Activated CD4-positive, alpha-beta T cell treated with anti-CD3 and anti-CD28 coated beads, Interleukin-2, amount 50 U/mL, for 48 hours (primary cell): ENCODE results near the gene USP6NL.
A peak's percentile ranks its signal among the peaks of the same experiment; 100 is the strongest.

Experiments
- DNase-seq, 2 experiments: peaks; one replicate each; pipeline ENCODE4 v3.0.0-alpha.2; 2020

The USP6NL gene

DNA sequence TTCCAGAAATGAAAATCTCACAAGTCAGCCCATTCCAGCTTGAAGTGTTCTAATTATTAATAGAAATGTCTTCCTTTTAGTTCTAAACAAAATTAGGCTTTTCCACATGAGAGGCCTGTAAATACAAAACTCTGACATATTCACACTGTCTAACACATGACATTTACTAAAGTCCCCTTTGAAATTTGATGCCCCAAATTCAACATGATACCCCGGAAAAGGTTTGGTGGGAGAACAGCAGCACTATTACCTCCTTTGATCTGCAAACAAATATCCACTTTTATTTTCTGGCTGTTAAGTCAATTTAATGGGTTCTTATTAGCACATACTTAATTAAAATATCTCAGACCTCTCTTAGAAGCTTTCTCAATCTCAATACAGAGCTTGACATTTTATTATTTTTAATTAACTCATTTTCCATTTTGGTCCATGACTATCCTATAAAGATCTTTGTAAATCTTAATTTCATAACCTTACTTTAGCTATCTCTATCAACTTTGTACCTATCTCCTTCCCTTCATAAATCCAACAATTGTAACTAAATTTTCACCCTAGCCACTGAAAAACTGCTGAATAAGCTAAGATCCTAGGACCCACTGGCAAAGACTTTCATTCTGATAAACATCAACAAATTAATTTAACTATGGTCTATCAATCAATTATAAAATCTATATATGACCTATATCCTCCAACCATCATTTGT is 63.2 kb downstream of the USP6NL start:
- DNase-seq: no peak

DNA sequence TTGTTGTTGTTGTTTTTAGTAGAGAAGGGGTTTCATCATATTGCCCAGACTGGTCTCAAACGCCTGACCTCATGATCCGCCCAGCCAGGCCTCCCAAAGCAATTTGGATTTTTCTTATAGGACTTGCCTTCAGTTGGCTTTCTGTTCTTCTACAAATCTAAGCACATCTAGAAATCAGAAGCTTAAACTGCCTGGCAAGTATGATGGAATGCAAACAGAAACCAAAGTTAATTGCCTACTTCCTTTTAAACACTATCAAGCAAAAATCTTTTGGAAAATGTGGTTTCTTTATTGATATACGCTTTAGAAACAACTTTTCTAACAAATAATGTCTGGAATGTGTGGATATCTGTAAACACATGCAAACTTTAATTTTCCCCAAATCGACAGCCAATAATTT is 64.9 kb downstream of the USP6NL start:
- DNase-seq: no peak

DNA sequence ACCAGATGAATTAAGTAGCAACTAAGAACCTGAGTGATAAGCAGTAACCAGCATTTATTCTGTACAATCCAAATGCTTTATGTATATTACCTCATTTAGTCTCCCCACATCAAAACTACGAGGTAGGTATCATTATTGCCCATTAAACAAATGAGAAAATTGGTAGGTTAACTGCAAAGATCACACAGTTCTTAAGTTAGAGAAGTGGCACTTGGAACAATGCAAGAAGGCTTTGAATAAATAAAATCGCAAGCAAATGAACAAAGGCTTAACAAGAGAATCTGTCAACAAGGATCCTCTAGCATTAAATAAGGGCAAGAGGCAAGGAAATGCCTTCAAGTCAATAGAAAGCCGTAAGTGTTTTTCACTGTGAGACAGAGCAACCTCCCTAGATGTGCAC is 70.2 kb downstream of the USP6NL start:
- no peak for DNase-seq

DNA sequence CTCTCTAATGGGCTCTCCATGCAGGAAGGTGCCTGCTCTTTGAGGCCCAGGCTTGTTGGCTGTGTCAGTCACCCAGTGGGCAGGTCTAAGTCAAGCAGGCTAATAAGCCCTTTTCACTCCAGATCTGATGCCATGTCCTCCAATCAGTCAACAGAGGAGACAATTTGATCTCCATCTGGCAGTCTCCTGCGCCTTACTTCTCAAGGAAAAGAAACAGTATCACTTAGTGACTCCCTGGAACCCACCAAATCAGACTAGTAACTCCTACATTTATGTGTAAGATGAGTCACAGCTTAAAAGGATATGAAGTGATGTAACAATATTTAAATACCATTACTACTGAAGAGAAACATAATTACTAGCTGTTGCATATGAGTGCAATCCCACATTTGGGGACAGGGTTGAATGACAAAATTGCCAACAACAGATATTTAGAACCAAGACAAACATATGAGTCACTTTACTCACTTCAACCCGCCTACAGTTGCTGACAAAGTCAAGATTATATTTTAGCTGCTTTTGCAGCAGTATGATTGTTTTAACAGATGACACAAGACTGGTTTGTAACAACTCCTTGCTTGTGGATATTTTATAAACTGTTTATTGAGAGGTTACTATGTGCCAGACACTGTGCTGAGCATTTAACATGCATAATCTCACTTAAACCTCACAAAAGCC is 72.1 kb downstream of the USP6NL start:
- no peak for DNase-seq

GRCh38 chr10:11538834-11539190 is 72.6 kb downstream of the USP6NL start:
- no peak for DNase-seq

DNA sequence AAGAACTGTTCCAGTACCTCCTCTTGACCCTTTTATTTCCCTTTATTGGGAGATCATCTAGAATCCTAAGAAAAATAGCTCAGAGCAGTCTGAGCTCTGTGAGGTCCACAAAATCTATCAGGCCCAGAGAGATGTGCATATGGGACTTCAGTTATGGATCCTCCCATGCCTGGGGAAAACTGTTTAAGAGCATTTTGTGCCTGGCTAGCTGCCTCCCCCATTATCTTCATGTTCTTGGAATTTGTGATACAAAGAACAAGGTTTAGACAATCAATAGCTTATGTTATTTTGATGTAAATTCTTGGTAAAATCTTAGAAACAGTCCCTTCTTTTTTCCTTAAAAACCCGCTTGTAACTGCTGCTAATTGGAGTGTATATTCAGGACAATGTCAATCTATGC is 75.2 kb downstream of the USP6NL start:
- DNase-seq: no peak

GRCh38 chr10:11535346-11535959 is 76.0 kb downstream of the USP6NL start:
- DNase-seq: no peak

- no peak for DNase-seq
Measured at GRCh38 chr10:11533328-11533781, 78.1 kb downstream of the USP6NL start.

- DNase-seq: no peak
Measured at GRCh38 chr10:11532306-11532705, 79.1 kb downstream of the USP6NL start.

GRCh38 chr10:11530806-11531205 is 80.6 kb downstream of the USP6NL start:
- no peak for DNase-seq

DNA sequence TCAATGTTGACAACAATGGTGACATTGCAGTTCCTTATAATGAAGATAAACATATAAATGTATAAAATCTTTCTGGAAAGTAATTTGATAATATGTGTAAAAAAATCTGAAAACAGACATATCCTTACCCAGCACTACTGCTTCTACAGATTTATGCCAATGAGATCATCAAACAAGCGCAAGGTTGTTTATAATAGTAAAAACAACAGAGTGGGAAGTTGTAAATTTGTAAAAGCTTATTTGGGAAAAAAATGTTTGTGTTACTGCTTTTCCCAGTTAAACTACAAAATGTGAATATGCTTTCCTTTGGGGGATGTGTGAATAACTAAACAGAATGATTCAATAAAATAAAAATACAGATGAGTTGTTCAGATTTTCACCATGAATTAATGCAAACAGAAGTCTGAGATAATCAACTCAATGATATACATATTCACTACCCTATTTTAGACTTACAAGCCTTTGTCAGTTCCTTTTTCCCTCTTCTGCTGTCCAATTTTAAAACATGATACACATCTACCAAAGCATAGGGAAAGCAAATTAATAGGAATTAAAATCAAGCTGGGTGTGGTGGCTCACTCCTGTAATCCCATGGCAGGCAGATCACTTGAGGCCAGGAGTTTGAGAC is 82.1 kb downstream of the USP6NL start:
- DNase-seq: no peak

GRCh38 chr10:11528286-11528685 is 83.2 kb downstream of the USP6NL start:
- DNase-seq: no peak

DNA sequence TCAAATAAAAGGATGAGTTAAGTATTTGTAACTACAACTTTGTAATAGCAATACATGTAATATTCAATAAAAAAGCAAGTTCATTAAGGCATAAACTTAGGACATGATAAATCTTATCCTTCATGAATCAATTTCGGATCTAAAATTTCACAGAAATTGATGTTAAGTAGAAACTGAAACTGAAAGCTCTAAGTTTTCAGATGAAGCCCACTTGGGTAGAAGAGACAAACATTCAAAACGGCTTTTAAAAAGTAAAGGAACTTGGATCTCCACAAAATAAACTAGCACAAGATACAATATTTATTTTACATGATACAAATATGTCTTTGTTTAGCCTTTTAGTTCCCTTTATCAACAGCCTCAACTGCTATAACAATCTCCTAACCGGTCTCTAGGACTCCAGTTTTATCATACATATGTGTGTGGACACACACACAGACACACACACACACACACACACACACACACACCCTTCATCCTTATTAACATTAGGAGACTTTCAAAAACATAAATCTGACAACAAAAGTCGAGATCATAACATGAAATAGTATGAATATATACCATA is 83.7 kb downstream of the USP6NL start:
- no peak for DNase-seq

DNA sequence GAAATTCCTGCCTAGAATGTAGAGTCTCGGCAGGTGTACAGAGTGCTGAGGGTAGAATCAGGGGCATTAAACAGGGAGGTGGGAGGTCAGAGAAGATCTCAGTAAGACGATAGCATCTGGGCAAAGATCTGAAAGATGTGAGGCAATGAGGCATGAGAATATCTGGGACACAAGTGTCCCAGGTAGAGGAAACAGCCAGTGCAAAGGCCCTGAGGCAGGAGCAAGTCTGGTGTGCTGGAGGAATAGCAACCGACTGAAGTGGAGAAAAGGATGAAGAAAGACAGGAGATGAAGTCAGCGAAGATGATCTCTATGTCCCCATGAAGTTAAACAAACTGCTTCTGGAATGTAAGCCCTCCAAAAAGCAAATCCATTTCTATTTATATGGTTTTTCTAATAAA is 84.4 kb downstream of the USP6NL start:
- DNase-seq: no peak

DNA sequence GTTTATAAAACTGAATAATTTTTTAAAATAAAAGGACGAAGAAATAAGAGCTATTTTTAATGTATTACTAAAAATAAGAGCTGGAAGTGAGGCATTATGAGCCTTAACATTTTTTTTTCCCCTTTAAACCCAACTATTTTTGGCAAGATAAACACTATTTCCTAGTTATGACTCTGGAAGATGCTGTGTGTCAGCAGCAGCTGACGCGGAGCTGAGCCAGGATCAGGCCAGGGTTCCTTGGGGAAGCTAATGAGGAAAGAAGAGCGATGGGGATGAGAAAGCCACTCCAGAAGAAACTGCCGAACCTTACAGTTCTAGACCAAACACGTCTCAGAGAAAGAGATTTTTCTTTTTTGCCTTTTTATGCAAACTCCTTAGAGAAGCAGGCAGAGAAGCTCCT is 85.9 kb downstream of the USP6NL start:
- DNase-seq: no peak

- no peak for DNase-seq
Measured at GRCh38 chr10:11522821-11523245, 88.6 kb downstream of the USP6NL start.

GRCh38 chr10:11521860-11522259 is 89.6 kb downstream of the USP6NL start:
- no peak for DNase-seq

DNA sequence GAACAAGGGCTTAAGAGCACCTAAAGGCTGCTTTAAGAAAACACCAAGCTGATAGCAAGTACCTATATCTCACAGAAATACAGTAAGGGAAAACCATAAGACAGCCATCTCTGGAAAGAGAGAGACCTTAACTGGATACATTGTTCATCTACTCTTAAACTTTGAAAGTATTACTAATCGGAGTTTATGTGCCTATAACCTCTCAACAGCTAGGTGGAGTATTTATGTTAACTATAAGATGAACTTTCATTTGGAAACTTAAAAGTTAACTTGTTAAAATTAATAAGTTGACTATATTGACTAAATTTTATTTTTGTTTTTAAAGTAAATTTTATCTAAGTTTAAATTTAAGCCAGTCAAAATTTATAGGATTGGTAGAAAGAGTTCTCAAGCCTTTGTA is 90.6 kb downstream of the USP6NL start:
- no peak for DNase-seq

GRCh38 chr10:11517150-11517549 is 94.3 kb downstream of the USP6NL start:
- peak in 1 of 2 experiments; percentile 26 for DNase-seq

DNA sequence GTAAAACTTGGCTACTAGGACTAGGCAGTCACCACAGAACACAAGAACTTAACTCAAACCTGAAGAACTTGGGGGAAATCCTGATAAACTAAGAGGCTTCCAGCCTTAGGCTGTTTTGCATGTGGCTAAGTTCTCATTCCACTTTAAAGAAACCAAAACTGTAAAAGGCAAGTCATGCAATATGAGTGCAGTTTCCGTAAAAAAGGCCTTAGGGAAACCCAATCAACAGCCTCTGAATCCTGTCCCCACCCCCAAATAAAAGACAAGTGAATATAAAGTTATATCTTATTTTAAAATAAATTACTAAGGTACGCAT is 95.1 kb downstream of the USP6NL start:
- DNase-seq: no peak

DNA sequence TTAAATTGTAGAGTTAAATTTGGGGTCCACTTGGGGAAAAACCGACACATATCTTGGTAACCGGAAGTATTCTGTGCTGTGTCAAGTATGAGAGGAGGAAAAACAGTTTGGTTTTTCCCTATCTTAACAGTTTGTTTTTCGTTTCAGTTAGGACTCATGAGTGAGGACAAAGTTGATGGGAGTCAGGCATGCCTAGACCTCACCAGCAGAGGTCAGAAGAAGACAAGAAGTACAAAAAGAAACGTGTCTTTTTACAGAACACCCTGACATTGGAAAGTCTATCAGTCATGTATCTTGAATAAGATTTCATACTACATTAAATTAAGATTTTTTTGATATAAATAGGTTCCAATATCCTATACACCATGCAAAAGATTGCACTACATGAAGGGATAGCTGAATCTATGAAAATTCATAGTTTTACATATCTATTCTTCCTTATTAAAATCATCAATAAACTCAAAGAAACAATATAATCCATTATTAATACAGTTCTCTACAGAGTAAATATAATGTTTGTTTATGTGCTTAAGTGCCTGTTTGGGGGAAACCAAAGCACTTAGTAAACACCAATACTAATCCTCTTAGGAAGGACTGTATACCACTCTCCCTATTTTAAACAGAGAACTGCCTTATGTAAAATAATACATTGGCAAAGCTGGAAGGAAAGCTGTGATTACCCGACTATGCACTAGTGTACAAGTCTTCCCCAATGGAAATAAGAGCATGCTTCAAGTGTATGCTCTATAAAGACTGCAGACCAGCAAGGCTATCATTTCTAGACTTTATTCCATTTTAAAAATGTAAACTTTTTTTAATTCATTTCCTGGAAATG is 95.6 kb downstream of the USP6NL start:
- peak; percentile 40 to 54 for DNase-seq

GRCh38 chr10:11513727-11514126 is 97.7 kb downstream of the USP6NL start:
- DNase-seq: no peak

GRCh38 chr10:11512596-11512995 is 98.9 kb downstream of the USP6NL start:
- DNase-seq: no peak
